HG02973 (cell line): ENCODE results near the gene CACNG4.

ENCODE experiments used
- ATAC-seq: cut with Tn5 transposase; IDR thresholded peaks from one replicate; pipeline ENCODE4 v1.9.1; 2021; ENCODE audit warnings: moderate library complexity; ENCODE audit not compliant: unreplicated experiment

CACNG4 gene

GRCh38 chr17:66963909-66964771, at the start of gene CACNG4:
TSS of gene CACNG4 (plus strand) at chr17:66964707. CDS start at chr17:66964912, 205 bp downstream.
- ATAC-seq = no peak

- ATAC-seq = no peak
These were observed 49.3 kb upstream of the CACNG4 start for GRCh38 chr17:66915204-66915611.

GRCh38 chr17:66915792-66916191, 48.7 kb upstream of the CACNG4 start:
- ATAC-seq = no peak

- no peak for ATAC-seq
These were observed 47.6 kb upstream of the CACNG4 start for GRCh38 chr17:66916946-66917345.

GRCh38 chr17:66918896-66919295, 45.6 kb upstream of the CACNG4 start:
- no peak for ATAC-seq

- ATAC-seq = no peak
These were observed 44.1 kb upstream of the CACNG4 start for GRCh38 chr17:66920435-66920834.

GRCh38 chr17:66920950-66921349, 43.6 kb upstream of the CACNG4 start:
- ATAC-seq = no peak

- no peak for ATAC-seq
These were observed 40.6 kb upstream of the CACNG4 start for GRCh38 chr17:66923886-66924285.

- no peak for ATAC-seq
These were observed 38.6 kb upstream of the CACNG4 start for GRCh38 chr17:66925811-66926500.

GRCh38 chr17:66928949-66929348, 35.6 kb upstream of the CACNG4 start:
- no peak for ATAC-seq

- no peak for ATAC-seq
These were observed 34.9 kb upstream of the CACNG4 start for GRCh38 chr17:66929591-66929990.

- no peak for ATAC-seq
These were observed 33.6 kb upstream of the CACNG4 start for GRCh38 chr17:66930933-66931332.

GRCh38 chr17:66932311-66932710, 32.2 kb upstream of the CACNG4 start:
- no peak for ATAC-seq

- no peak for ATAC-seq
These were observed 30.5 kb upstream of the CACNG4 start for GRCh38 chr17:66934040-66934439.

GRCh38 chr17:66935717-66936116, 28.8 kb upstream of the CACNG4 start:
- ATAC-seq = no peak

GRCh38 chr17:66938656-66939055, 25.9 kb upstream of the CACNG4 start:
- no peak for ATAC-seq

GRCh38 chr17:66939461-66940114, 24.9 kb upstream of the CACNG4 start:
- ATAC-seq = no peak

GRCh38 chr17:66941249-66941648, 23.3 kb upstream of the CACNG4 start:
- no peak for ATAC-seq

- ATAC-seq = no peak
These were observed 22.6 kb upstream of the CACNG4 start for GRCh38 chr17:66941773-66942450.

GRCh38 chr17:66942451-66943264, 21.8 kb upstream of the CACNG4 start:
- ATAC-seq = no peak
